ENCODE data around the gene BLNK. TPM values are rescaled to one million over a fixed set of nuclear protein-coding genes. Genes with fewer than 3 reads are reported as not detected.
"Not testable (repeated sequence)": the region's sequence is repeated elsewhere in the genome, so short reads cannot be mapped to it uniquely, and the experiment has no call there.

BLNK gene
- total RNA-seq, 1 donor from 2014 or later, result 1.4 TPM

DNA sequence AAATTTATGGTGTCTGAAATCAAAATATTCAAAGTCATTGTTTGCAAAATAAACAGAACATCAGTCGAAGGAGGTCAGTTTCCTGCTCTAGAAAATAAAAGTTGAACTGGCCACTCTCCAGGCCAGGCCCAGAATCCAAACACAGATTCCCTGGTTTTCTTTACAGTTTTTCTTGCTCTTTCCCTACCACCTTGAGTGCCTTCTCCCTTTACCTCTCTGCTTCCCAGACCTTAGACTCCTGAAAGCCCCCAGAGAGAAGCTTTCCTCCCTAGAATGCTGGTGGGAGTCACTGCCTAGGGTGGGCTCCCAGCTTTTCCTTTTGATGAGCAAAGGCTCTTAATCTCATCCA lies 38.9 kb upstream of the BLNK start:
- Histone ChIP-seq H3K9me3 (replicated peaks) (no peaks in the 10 kb centered on the region), H3K27ac (replicated peaks) (no peak overlapping the region), H3K36me3 (no peaks in the 10 kb centered on the region), H3K4me1 (peaks cover 28% of the 10 kb centered on the region), H3K27me3 (ENCODE audit: low read depth) (no peaks in the 10 kb centered on the region), H3K4me3 (no peak overlapping the region)
- DNase-seq, result no peak
- TF ChIP-seq, protein P1, sequence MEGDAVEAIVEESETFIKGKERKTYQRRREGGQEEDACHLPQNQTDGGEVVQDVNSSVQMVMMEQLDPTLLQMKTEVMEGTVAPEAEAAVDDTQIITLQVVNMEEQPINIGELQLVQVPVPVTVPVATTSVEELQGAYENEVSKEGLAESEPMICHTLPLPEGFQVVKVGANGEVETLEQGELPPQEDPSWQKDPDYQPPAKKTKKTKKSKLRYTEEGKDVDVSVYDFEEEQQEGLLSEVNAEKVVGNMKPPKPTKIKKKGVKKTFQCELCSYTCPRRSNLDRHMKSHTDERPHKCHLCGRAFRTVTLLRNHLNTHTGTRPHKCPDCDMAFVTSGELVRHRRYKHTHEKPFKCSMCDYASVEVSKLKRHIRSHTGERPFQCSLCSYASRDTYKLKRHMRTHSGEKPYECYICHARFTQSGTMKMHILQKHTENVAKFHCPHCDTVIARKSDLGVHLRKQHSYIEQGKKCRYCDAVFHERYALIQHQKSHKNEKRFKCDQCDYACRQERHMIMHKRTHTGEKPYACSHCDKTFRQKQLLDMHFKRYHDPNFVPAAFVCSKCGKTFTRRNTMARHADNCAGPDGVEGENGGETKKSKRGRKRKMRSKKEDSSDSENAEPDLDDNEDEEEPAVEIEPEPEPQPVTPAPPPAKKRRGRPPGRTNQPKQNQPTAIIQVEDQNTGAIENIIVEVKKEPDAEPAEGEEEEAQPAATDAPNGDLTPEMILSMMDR (IDR thresholded peaks at IDR 0.05; ENCODE audit: borderline replicate concordance), result no peak
- intact Hi-C loops (cut with micrococcal nuclease), result no loop called here

DNA sequence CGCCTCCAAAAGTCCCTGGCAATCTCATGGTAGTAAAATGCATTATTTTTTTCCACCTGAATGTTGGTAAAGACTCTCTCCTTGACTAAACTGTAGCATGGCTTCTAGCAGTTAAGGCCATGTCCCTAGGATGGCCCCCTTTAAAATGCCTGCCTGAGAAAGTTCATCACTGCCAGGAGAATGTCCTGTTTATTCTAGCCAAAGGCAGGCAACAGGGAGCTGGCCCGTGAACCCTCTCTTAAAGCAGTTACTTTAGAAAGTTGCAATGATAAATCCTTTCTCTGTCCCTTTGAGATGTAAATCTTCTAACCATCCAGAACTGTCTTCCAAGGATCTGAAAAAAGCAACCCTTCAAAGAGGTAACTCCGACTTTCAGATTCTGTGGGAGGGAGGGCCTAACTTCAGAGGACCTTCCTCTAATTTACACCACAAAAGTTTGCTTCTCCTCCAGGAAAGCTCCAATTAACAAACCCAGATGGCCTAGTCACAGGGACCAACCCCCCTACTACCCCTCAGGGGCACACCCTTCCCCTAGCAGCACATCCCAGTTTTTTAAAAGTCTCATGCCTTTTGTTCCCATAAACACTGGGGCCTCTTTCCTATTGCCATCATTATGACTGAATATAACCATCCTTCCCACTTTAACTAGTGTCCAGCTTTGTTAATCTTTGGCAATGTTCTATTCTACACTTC lies 38.4 kb upstream of the BLNK start:
- DNase-seq, result no peak
- Histone ChIP-seq H3K36me3 (no peaks in the 10 kb centered on the region), H3K27me3 (ENCODE audit: low read depth) (no peaks in the 10 kb centered on the region), H3K4me1 (peaks cover 28% of the 10 kb centered on the region), H3K9me3 (replicated peaks) (no peaks in the 10 kb centered on the region), H3K27ac (replicated peaks) (peak overlapping the region; percentile 17), H3K4me3 (no peak overlapping the region)
- TF ChIP-seq, protein P1 (IDR thresholded peaks at IDR 0.05; ENCODE audit: borderline replicate concordance), result no peak
- intact Hi-C loops (cut with micrococcal nuclease), result no loop called here

DNA sequence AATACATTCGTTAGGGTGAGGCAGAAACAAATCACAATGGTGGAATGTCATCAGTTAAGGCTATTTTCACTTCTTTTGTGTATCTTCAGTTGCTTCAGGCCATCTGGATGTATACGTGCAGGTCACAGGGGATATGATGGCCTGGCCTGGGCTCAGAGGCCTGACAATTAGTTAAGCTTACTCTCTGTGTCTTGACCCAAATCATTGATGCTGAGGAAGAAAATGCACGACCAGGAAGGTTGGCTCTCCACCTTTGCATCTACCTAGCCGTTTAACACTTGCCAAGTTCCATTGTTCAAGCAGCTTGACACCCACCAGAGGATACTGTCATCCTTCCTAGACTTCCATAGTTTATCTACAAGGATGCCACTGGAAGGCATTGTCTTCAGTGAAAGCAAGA lies 37.5 kb upstream of the BLNK start:
- H3K4me3 ChIP-seq; intact Hi-C loops (cut with micrococcal nuclease); H3K36me3 ChIP-seq; H3K9me3 ChIP-seq (replicated peaks); H3K27ac ChIP-seq (replicated peaks); DNase-seq; H3K27me3 ChIP-seq (ENCODE audit: low read depth): not testable (repeated sequence)
- H3K4me1 ChIP-seq, result peaks cover 28% of the 10 kb centered on the region

DNA sequence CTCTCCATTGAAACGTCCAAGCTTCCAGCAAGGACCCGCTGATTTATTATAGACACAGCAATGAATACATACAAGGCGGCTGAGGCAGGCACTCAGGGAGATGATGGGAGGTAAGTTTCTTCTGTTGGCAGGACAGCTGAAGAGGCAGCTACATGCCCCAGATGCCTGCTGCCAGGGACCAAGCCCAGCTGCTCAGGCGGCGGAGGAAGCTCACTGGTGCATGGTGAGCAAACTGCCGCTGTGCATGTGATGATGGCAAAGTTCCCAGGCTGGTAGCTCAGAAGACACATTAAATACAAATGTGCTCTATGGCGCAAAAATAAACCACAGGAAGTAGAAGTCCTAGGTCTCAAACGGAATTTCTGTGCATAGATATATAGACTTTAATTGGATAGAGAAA lies 35.1 kb upstream of the BLNK start:
- TF ChIP-seq, protein P1 (IDR thresholded peaks at IDR 0.05; ENCODE audit: borderline replicate concordance), result no peak
- H3K27me3 ChIP-seq (ENCODE audit: low read depth), result peaks cover 18% of the 10 kb centered on the region
- peak; percentile 61 for DNase-seq

DNA sequence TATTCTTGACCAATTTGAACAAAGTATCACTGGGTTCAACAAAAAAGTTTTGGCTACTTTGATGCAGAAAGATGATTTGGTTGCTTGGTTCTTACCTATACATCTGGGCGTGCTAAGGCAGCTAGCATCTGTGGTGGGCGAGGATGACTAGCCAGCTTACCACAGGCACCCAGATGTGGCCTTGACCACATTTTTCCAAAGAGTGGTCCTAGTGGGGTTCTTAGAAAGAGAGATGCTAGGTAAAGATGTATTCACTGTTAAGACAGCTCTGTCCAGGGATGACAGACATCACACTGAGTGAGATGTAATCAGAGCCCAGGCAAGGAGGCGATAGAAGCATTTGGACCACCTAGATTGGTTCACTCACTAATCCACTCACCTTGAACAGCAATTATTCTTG lies 33.6 kb upstream of the BLNK start:
- Histone ChIP-seq H3K27ac (replicated peaks) (no peak overlapping the region), H3K9me3 (replicated peaks) (no peaks in the 10 kb centered on the region), H3K4me3 (no peak overlapping the region), H3K27me3 (ENCODE audit: low read depth) (peaks cover 32% of the 10 kb centered on the region), H3K36me3 (no peaks in the 10 kb centered on the region), H3K4me1 (peaks cover 14% of the 10 kb centered on the region)
- intact Hi-C loops (cut with micrococcal nuclease), result no loop called here
- TF ChIP-seq, protein P1 (IDR thresholded peaks at IDR 0.05; ENCODE audit: borderline replicate concordance), result no peak
- DNase-seq, result no peak

More for the DNA sequence above, 35.1 kb upstream of the BLNK start:
- Histone ChIP-seq H3K27ac (replicated peaks) (no peak overlapping the region), H3K4me1 (peaks cover 26% of the 10 kb centered on the region), H3K9me3 (replicated peaks) (no peaks in the 10 kb centered on the region), H3K36me3 (no peaks in the 10 kb centered on the region), H3K4me3 (no peak overlapping the region)
- intact Hi-C loops (cut with micrococcal nuclease), result no loop called here

DNA sequence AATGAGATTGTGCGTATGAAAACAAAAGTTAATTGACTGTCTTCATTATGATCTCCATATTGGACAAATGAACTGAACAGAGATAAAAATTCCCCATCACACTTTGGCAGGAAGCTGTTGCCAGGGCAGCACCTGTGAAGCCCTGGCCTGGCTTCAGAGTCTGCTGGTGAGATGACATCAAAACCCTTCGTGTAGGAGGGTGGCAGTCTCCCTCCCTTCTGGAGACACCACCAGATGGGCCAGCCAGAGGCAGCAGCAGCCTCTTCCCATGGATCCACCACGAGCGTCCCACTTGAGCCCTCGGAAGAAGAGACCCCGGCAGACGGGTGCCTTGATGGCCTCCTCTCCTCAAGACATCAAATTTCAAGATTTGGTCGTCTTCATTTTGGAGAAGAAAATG lies 32.9 kb upstream of the BLNK start, which contains the start of gene DNTT:
Gene DNTT, plus strand, starts transcription at position 205 of the 400 bp plus-strand sequence. Its CDS starts 64 bp downstream, at position 269.
- Histone ChIP-seq H3K9me3 (replicated peaks) (no peaks in the 10 kb centered on the region), H3K4me3 (no peak within 1 kb of the TSS), H3K27ac (replicated peaks) (no peak within 1 kb of the TSS), H3K27me3 (ENCODE audit: low read depth) (peaks cover 38% of the 10 kb centered on the region), H3K36me3 (no peaks in the 10 kb centered on the region), H3K4me1 (peaks cover 6% of the 10 kb centered on the region)
- intact Hi-C loops (cut with micrococcal nuclease), result no loop called here
- TF ChIP-seq, protein P1 (IDR thresholded peaks at IDR 0.05; ENCODE audit: borderline replicate concordance), result no peak
- no peak for DNase-seq
